Uterus (tissue), 4 donors: ENCODE data around the gene USP47. TPM values are rescaled to one million over a fixed set of nuclear protein-coding genes. Genes with fewer than 3 reads are reported as not detected.

Source experiments
- DNase-seq, 2 donors: peaks; one replicate each; pipeline ENCODE4 v3.0.0-alpha.2; 2019 to 2020
- H3K27ac ChIP-seq, 2 donors: fragments of 200-600 bp; sonication (generic); 1 replicate in 1 of 2; 2 replicates in 1 of 2; pipeline ENCODE4 v1.5.1; 2016 to 2018
- H3K27me3 ChIP-seq, 2 donors: fragments of 200-600 bp; sonication (generic); one replicate each; pipeline ENCODE4 v1.5.1; 2018 to 2019; ENCODE audit warnings: control low read depth in 1 of 2
- H3K36me3 ChIP-seq, 2 donors: fragments of 200-600 bp; sonication (generic); one replicate each; pipeline ENCODE4 v1.5.1; 2019; ENCODE audit warnings: control low read depth in 1 of 2
- H3K4me1 ChIP-seq, 2 donors: fragments of 200-600 bp; sonication (generic); one replicate each; pipeline ENCODE4 v1.5.1; 2018 to 2019; ENCODE audit warnings: control low read depth in 1 of 2
- H3K4me3 ChIP-seq, 2 donors: fragments of 200-600 bp; sonication (generic); 1 replicate in 1 of 2; 2 replicates in 1 of 2; pipeline ENCODE4 v1.5.1; 2018 to 2019; ENCODE audit warnings: mild to moderate bottlenecking in 1 of 2
- H3K9me3 ChIP-seq, 2 donors: fragments of 200-600 bp; sonication (generic); one replicate each; pipeline ENCODE4 v1.5.1; 2019; ENCODE audit warnings: control low read depth in 1 of 2
- CTCF ChIP-seq, 4 experiments: fragments of 200-600 bp in 2 of 4; fragments of 450-650 bp in 2 of 4; sonication (generic) in 2 of 4; IDR thresholded peaks; one replicate each; pipeline ENCODE4 v1.5.1; 2016 to 2019; ENCODE audit warnings: antibody characterized with exemption in 4 of 4, mild to moderate bottlenecking in 2 of 4, moderate library complexity in 1 of 4
- POLR2A ChIP-seq, 2 donors: fragments of 450-650 bp; IDR thresholded peaks; one replicate each; pipeline ENCODE4 v1.6.1; 2016; ENCODE audit warnings: antibody characterized with exemption in 2 of 2, mild to moderate bottlenecking in 1 of 2, moderate library complexity in 1 of 2
- intact Hi-C: fragments of 100-400 bp; cut with DNase I; formaldehyde crosslinking; loops from one replicate; pipeline ENCODE4 v1.15.1; 2023; ENCODE audit warnings: low total_unique reads
- total RNA-seq, 4 donors: library from RNA; depleted of rRNA in 3 of 4; stranded (reverse); fragments of >200 nt in 3 of 4; gene quantifications; one replicate each; pipeline versions ENCODE4 v1.1.0 to v1.2.4, GENCODE V29; 2014 to 2023
- donor health status: DM: yes; HTN: yes; CAD: no.

USP47 gene
- total RNA-seq, 4 donors from 2014 or later: 83.4 to 247 (median 146) TPM

- no peak for DNase-seq
- intact Hi-C loops: no loop called here
- Histone ChIP-seq H3K36me3 (no peaks in the 10 kb centered on the region), H3K27me3 (no peaks in the 10 kb centered on the region), H3K4me3 (no peak overlapping the region), H3K9me3 (no peaks in the 10 kb centered on the region), H3K4me1 (no peaks in the 10 kb centered on the region), H3K27ac (no peak overlapping the region)
- TF ChIP-seq POLR2A (IDR thresholded peaks at IDR 0.05) (no peak), CTCF (IDR thresholded peaks at IDR 0.05) (no peak)
Measured at GRCh38 chr11:11836676-11837231, 5.0 kb upstream of the USP47 start.

- no peak overlapping the region for H3K27ac ChIP-seq
- H3K9me3 ChIP-seq: no peaks in the 10 kb centered on the region
- intact Hi-C loops: no loop called here
- no peaks in the 10 kb centered on the region for H3K36me3 ChIP-seq
- H3K27me3 ChIP-seq: no peaks in the 10 kb centered on the region
- TF ChIP-seq CTCF (IDR thresholded peaks at IDR 0.05) (no peak), POLR2A (IDR thresholded peaks at IDR 0.05) (no peak)
- no peak for DNase-seq
- peaks cover 0 to 3% of the 10 kb centered on the region in 2 donors for H3K4me1 ChIP-seq
- no peak overlapping the region for H3K4me3 ChIP-seq
Measured at GRCh38 chr11:11839718-11840117, 2.1 kb upstream of the USP47 start.

GRCh38 chr11:11841116-11841722, 553 bp upstream of the USP47 start:
- peak overlapping the region; percentile 98 to 99 for H3K27ac ChIP-seq
- TF ChIP-seq POLR2A (IDR thresholded peaks at IDR 0.05): no peak
- no peak for TF ChIP-seq CTCF (IDR thresholded peaks at IDR 0.05)
- H3K4me1 ChIP-seq: peaks cover 0 to 11% of the 10 kb centered on the region in 2 donors
- H3K9me3 ChIP-seq: no peaks in the 10 kb centered on the region
- H3K27me3 ChIP-seq: no peaks in the 10 kb centered on the region
- peak; percentile 49 to 59 for DNase-seq
- intact Hi-C loops: no loop called here
- no peaks in the 10 kb centered on the region for H3K36me3 ChIP-seq
- H3K4me3 ChIP-seq: peak overlapping the region; percentile 86 to 89

- peak overlapping the region; percentile 86 to 89 for H3K4me3 ChIP-seq
- H3K36me3 ChIP-seq: no peaks in the 10 kb centered on the region
- H3K4me1 ChIP-seq: peaks cover 0 to 14% of the 10 kb centered on the region in 2 donors
- H3K27ac ChIP-seq: peak overlapping the region; percentile 98 to 99
- intact Hi-C loops: no loop called here
- DNase-seq: peak in 1 of 2 donors; percentile 63
- H3K27me3 ChIP-seq: no peaks in the 10 kb centered on the region
- TF ChIP-seq CTCF (IDR thresholded peaks at IDR 0.05) (peak in 1 of 4 experiments; percentile 2), POLR2A (IDR thresholded peaks at IDR 0.05) (peak in 1 of 2 donors; percentile 26)
- H3K9me3 ChIP-seq: no peaks in the 10 kb centered on the region
Measured at GRCh38 chr11:11842421-11843008, 743 bp downstream of the USP47 start.

- Histone ChIP-seq H3K4me1 (peaks cover 0 to 21% of the 10 kb centered on the region in 2 donors), H3K27ac (peak overlapping the region; percentile 98 to 99), H3K36me3 (no peaks in the 10 kb centered on the region), H3K9me3 (no peaks in the 10 kb centered on the region), H3K27me3 (no peaks in the 10 kb centered on the region), H3K4me3 (peak overlapping the region; percentile 86 to 89)
- intact Hi-C loops: no loop called here
- TF ChIP-seq POLR2A (IDR thresholded peaks at IDR 0.05) (peak in 1 of 2 donors; percentile 39), CTCF (IDR thresholded peaks at IDR 0.05) (no peak)
- DNase-seq: no peak
Measured at GRCh38 chr11:11843211-11843621, 1.4 kb downstream of the USP47 start.
